HCT116 (cell line): ENCODE results near the gene RNF32. TPM values are rescaled to one million over a fixed set of nuclear protein-coding genes. Genes with fewer than 3 reads are reported as not detected.
"Not testable (repeated sequence)": the region's sequence is repeated elsewhere in the genome, so short reads cannot be mapped to it uniquely, and the experiment has no call there.

Experiments used
- ATAC-seq: fragments of 200-7000 bp; cut with Tn5 transposase; 2 replicates; pipeline ENCODE4 v1.9.1; 2020; ENCODE audit warnings: mild to moderate bottlenecking, moderate library complexity
- BruUV-seq: library from RNA; stranded (reverse); fragments of 400-500 nt; replicated peaks from 2 replicates; lab custom pipeline; 2021; lab: Mats Ljungman, UMichigan
- CTCF ChIA-PET: fragments of 300-600 bp; sonication (Branson Sonifier 250); formaldehyde crosslinking; loops from one replicate; lab custom pipeline; 2021; ENCODE audit warnings: antibody characterized with exemption; lab: Charles Lee
- POLR2A ChIA-PET: fragments of 300-600, 350-600 bp; sonication (Branson Sonifier 250); formaldehyde crosslinking; loops from one replicate; lab custom pipeline; 2021; ENCODE audit warnings: antibody characterized with exemption; lab: Charles Lee
- RAD21 ChIA-PET, 2 experiments: fragments of 300-600 bp; sonication (Branson Sonifier 250); formaldehyde crosslinking; loops; one replicate each; lab custom pipeline; 2023; ENCODE audit warnings: low total read pairs in 2 of 2; ENCODE audit not compliant: uncharacterized antibody in 2 of 2, unreplicated experiment in 2 of 2, low non-redundant PET in 1 of 2; lab: Charles Lee
- DNase-seq: peaks from one replicate; pipeline ENCODE4 v3.0.0-alpha.2; 2010; ENCODE audit warnings: low read depth, low spot score
- H2AFZ ChIP-seq: fragments of 200-600 bp; shearing (Covaris generic), sonication (generic); 2 replicates; pipeline ENCODE4 v1.6.1; 2017; ENCODE audit warnings: low read depth, mixed run types, mixed read lengths, antibody characterized with exemption, low read length; ENCODE audit not compliant: poor library complexity, severe bottlenecking
- H3K27ac ChIP-seq: 2 replicates; pipeline ENCODE4 v1.5.1; 2012; ENCODE audit warnings: low read depth, low read length
- H3K27me3 ChIP-seq: fragments of 200-600 bp; sonication (generic); 2 replicates; pipeline ENCODE4 v1.6.1; 2016; ENCODE audit warnings: mixed run types, low read length, mixed read lengths; ENCODE audit not compliant: insufficient read depth
- H3K36me3 ChIP-seq, 2 experiments: fragments of 200-500 bp in 1 of 2; fragments of 200-600 bp in 1 of 2; sonication (Bioruptor generic) in 1 of 2; sonication (generic) in 1 of 2; 2 replicates each; pipeline versions ENCODE4 v1.5.1 to v1.6.1; 2014 to 2016; ENCODE audit warnings: low read length in 2 of 2, inconsistent platforms in 1 of 2, mixed read lengths in 1 of 2, mixed run types in 1 of 2; ENCODE audit not compliant: insufficient read depth in 2 of 2, control insufficient read depth in 1 of 2
- H3K4me1 ChIP-seq, 2 experiments: fragments of 200-600 bp in 1 of 2; sonication (generic) in 1 of 2; 2 replicates each; pipeline versions ENCODE4 v1.5.1 to v1.6.1; 2012 to 2017; ENCODE audit warnings: low read length in 2 of 2, inconsistent platforms in 1 of 2, mild to moderate bottlenecking in 1 of 2, mixed read lengths in 1 of 2, mixed run types in 1 of 2, moderate library complexity in 1 of 2; ENCODE audit not compliant: insufficient read depth in 2 of 2, control insufficient read depth in 1 of 2
- H3K4me2 ChIP-seq: fragments of 200-600 bp; sonication (generic); 2 replicates; pipeline ENCODE4 v1.6.1; 2017; ENCODE audit warnings: mixed run types, low read length, mixed read lengths
- H3K4me3 ChIP-seq, 2 experiments: fragments of 200-600 bp in 1 of 2; sonication (generic) in 1 of 2; replicated peaks in 1 of 2; 2 replicates each; pipeline ENCODE4 v1.5.1; 2011 to 2016; ENCODE audit warnings: low read length in 2 of 2, control low read depth in 1 of 2, low read depth in 1 of 2, mild to moderate bottlenecking in 1 of 2, mixed read lengths in 1 of 2, mixed run types in 1 of 2
- H3K79me2 ChIP-seq: fragments of 200-600 bp; sonication (generic); 2 replicates; pipeline ENCODE4 v1.6.1; 2017; ENCODE audit warnings: mild to moderate bottlenecking, mixed run types, low read length, moderate library complexity, mixed read lengths; ENCODE audit not compliant: insufficient read depth
- H3K9ac ChIP-seq: fragments of 200-600 bp; sonication (generic); 2 replicates; pipeline ENCODE4 v1.6.1; 2016; ENCODE audit warnings: low read length, mixed read lengths
- H3K9me2 ChIP-seq: fragments of 200-600 bp; sonication (generic), shearing (Covaris generic); 2 replicates; pipeline ENCODE4 v1.6.1; 2017; ENCODE audit warnings: mixed run types, mild to moderate bottlenecking, moderate library complexity; ENCODE audit not compliant: insufficient read depth
- H3K9me3 ChIP-seq, 2 experiments: fragments of 200-500 bp in 1 of 2; fragments of 200-600 bp in 1 of 2; sonication (Bioruptor generic) in 1 of 2; sonication (generic) in 1 of 2; 2 replicates each; pipeline ENCODE4 v1.6.1; 2014 to 2017; ENCODE audit warnings: low read length in 2 of 2, mixed read lengths in 2 of 2, inconsistent platforms in 1 of 2, low read depth in 1 of 2, mild to moderate bottlenecking in 1 of 2, mixed run types in 1 of 2, moderate library complexity in 1 of 2; ENCODE audit not compliant: control insufficient read depth in 1 of 2, insufficient read depth in 1 of 2
- H4K20me1 ChIP-seq: fragments of 200-600 bp; sonication (generic), shearing (Covaris generic); 2 replicates; pipeline ENCODE4 v1.6.1; 2017; ENCODE audit warnings: mixed run types, mild to moderate bottlenecking, moderate library complexity; ENCODE audit not compliant: insufficient read depth
- ELF1 ChIP-seq: IDR thresholded peaks from 2 replicates; pipeline ENCODE4 v1.6.1; 2012; ENCODE audit warnings: low read depth, borderline replicate concordance
- FOSL1 ChIP-seq: IDR thresholded peaks from 2 replicates; pipeline ENCODE4 v1.6.1; 2012; ENCODE audit warnings: low read depth
- JUND ChIP-seq: IDR thresholded peaks from 2 replicates; pipeline ENCODE4 v1.6.1; 2012
- YY1 ChIP-seq: IDR thresholded peaks from 2 replicates; pipeline ENCODE4 v1.6.1; 2011; ENCODE audit warnings: low read length, low read depth, moderate library complexity, mild to moderate bottlenecking; ENCODE audit not compliant: insufficient replicate concordance; ENCODE audit errors: extremely low read depth
- ZBTB33 ChIP-seq: IDR thresholded peaks from 2 replicates; pipeline ENCODE4 v1.6.1; 2011; ENCODE audit warnings: mild to moderate bottlenecking, low read length, moderate library complexity; ENCODE audit not compliant: insufficient replicate concordance; ENCODE audit errors: extremely low read depth
- intact Hi-C: fragments of 100-400 bp; cut with micrococcal nuclease; formaldehyde crosslinking; loops from 2 replicates; pipeline ENCODE4 v1.10.0; 2022
- total RNA-seq: library from RNA; stranded (reverse); gene quantifications from one replicate; pipeline ENCODE4 v1.2.1, GENCODE V29; 2021; ENCODE audit not compliant: unreplicated experiment

The RNF32 gene
- total RNA-seq, 1 experiment from 2014 or later: 3.4 TPM

- no TSS peak for BruUV-seq
- RAD21 ChIA-PET: no interaction called here
These were observed 4.8 kb upstream of the RNF32 start for GRCh38 chr7:156635529-156636385.

GRCh38 chr7:156637093-156637492 lies 3.5 kb upstream of the RNF32 start:
- H3K9me3 ChIP-seq, POLR2A ChIA-PET, H4K20me1 ChIP-seq: not testable (repeated sequence)

More at GRCh38 chr7:156635529-156636385, 4.8 kb upstream of the RNF32 start:
- intact Hi-C loops: no loop called here
- POLR2A ChIA-PET: no interaction called here
- ATAC-seq (no peak), DNase-seq (no peak)
- TF ChIP-seq ZBTB33: no peak
- TF ChIP-seq JUND: no peak
- TF ChIP-seq ELF1: no peak
- TF ChIP-seq FOSL1: no peak
- TF ChIP-seq YY1: no peak
- CTCF ChIA-PET: no interaction called here
- Histone ChIP-seq H3K9me2 (peaks cover 3% of the 10 kb centered on the region; the same call in 1 of the 2 replicates), H4K20me1 (no peaks in the 10 kb centered on the region), H3K79me2 (no peaks in the 10 kb centered on the region), H3K27ac (no peak overlapping the region), H3K4me1 (peaks cover 4 to 8% of the 10 kb centered on the region in 2 experiments; a peak in 3 of 4 replicates), H3K4me2 (no peak overlapping the region), H2AFZ (no peak overlapping the region), H3K9ac (no peak overlapping the region), H3K9me3 (no peaks in the 10 kb centered on the region), H3K4me3 (no peak overlapping the region), H3K36me3 (no peaks in the 10 kb centered on the region), H3K27me3 (no peaks in the 10 kb centered on the region)

More at GRCh38 chr7:156637093-156637492, 3.5 kb upstream of the RNF32 start:
- H3K4me3 ChIP-seq, H3K9me2 ChIP-seq, intact Hi-C loops, H3K79me2 ChIP-seq, H2AFZ ChIP-seq, H3K4me2 ChIP-seq, H3K9ac ChIP-seq, H3K27me3 ChIP-seq, H3K27ac ChIP-seq, BruUV-seq, CTCF ChIA-PET, H3K36me3 ChIP-seq, ATAC-seq, RAD21 ChIA-PET, DNase-seq: not testable (repeated sequence)
- peaks cover 4 to 19% of the 10 kb centered on the region in 2 experiments; a peak in 3 of 4 replicates for H3K4me1 ChIP-seq
